NCI-H2081 (cell line): ENCODE results near the gene STK38.
"Not testable (repeated sequence)": the region's sequence is repeated elsewhere in the genome, so short reads cannot be mapped to it uniquely, and the experiment has no call there.

Source experiments
- DNase-seq, 2 experiments: peaks; one replicate each; lab custom pipeline; 2025; lab: John Stamatoyannopoulos, UW

The STK38 gene

GRCh38 chr6:36546920-36547645 is at the start of gene STK38:
TSS of gene STK38 (minus strand) at chr6:36547479. CDS start at chr6:36540202, 7,277 bp downstream.
- DNase-seq, result peak; percentile 87 to 90

GRCh38 chr6:36596356-36596755 is 49.1 kb upstream of the STK38 start:
- DNase-seq, result peak in 1 of 2 experiments; percentile 24

GRCh38 chr6:36594816-36595643 is 47.8 kb upstream of the STK38 start:
- DNase-seq, result peak; percentile 51 to 58

GRCh38 chr6:36594029-36594815 is 46.9 kb upstream of the STK38 start, which contains the start of gene SRSF3:
TSS of gene SRSF3 (plus strand) at chr6:36594362. CDS start at chr6:36596763, 2,401 bp downstream.
- peak; percentile 98 for DNase-seq

GRCh38 chr6:36593569-36594028 is 46.3 kb upstream of the STK38 start:
- DNase-seq, result peak; percentile 39 to 69

- no peak for DNase-seq
These were observed 45.0 kb upstream of the STK38 start for GRCh38 chr6:36592221-36592655.

- DNase-seq, result no peak
These were observed 43.0 kb upstream of the STK38 start for GRCh38 chr6:36590237-36590636.

GRCh38 chr6:36589025-36589400 is 41.7 kb upstream of the STK38 start:
- DNase-seq, result not testable (repeated sequence)

GRCh38 chr6:36586606-36587005 is 39.3 kb upstream of the STK38 start:
- DNase-seq, result no peak

GRCh38 chr6:36581716-36582115 is 34.4 kb upstream of the STK38 start:
- no peak for DNase-seq

GRCh38 chr6:36580184-36580526 is 32.9 kb upstream of the STK38 start:
- DNase-seq, result no peak

GRCh38 chr6:36578431-36578830 is 31.2 kb upstream of the STK38 start:
- DNase-seq, result no peak

GRCh38 chr6:36578030-36578429 is 30.8 kb upstream of the STK38 start:
- DNase-seq, result no peak

- no peak for DNase-seq
These were observed 30.0 kb upstream of the STK38 start for GRCh38 chr6:36577301-36577700.

GRCh38 chr6:36576578-36576977 is 29.3 kb upstream of the STK38 start:
- no peak for DNase-seq

- DNase-seq, result no peak
These were observed 27.4 kb upstream of the STK38 start for GRCh38 chr6:36574679-36575078.

GRCh38 chr6:36572353-36573311 is 25.4 kb upstream of the STK38 start:
- DNase-seq, result not testable (repeated sequence)

GRCh38 chr6:36571122-36572043 is 24.1 kb upstream of the STK38 start:
- no peak for DNase-seq

GRCh38 chr6:36570264-36570663 is 23.0 kb upstream of the STK38 start:
- no peak for DNase-seq

GRCh38 chr6:36566418-36566905 is 19.2 kb upstream of the STK38 start:
- no peak for DNase-seq
